ENCODE data around the gene ARNT2.
"Not testable (repeated sequence)": the region's sequence is repeated elsewhere in the genome, so short reads cannot be mapped to it uniquely, and the experiment has no call there.

The ARNT2 gene

GRCh38 chr15:80641384-80641783, 237.2 kb downstream of the ARNT2 start:
- no peak overlapping the region for H3K4me3 ChIP-seq (ENCODE audit: low read length)
- H3K4ac ChIP-seq (ENCODE audit: low read depth, low read length): no peak overlapping the region
- no peak overlapping the region for H3K4me2 ChIP-seq (ENCODE audit: low read length)
- no peak overlapping the region for H3K56ac ChIP-seq (ENCODE audit: low read length)
- H2BK120ac ChIP-seq (ENCODE audit: low read depth, low read length): no peak overlapping the region
- H3K18ac ChIP-seq (ENCODE audit: low read length): no peak overlapping the region
- no peaks in the 10 kb centered on the region for H3K36me3 ChIP-seq (ENCODE audit: control insufficient read depth, insufficient read depth, low read length)
- no peaks in the 10 kb centered on the region for H3K4me1 ChIP-seq (ENCODE audit: control insufficient read depth, low read depth, low read length)
- no peak overlapping the region for H4K8ac ChIP-seq (ENCODE audit: low read depth, low read length)
- H2BK15ac ChIP-seq (replicated peaks; ENCODE audit: low read depth): no peak overlapping the region
- no CpG with 5 or more reads among the region's 7 CpGs for WGBS (ENCODE audit: extremely low coverage, insufficient coverage, low lambda C conversion rate)
- no peak for DNase-seq
- H3K9ac ChIP-seq (ENCODE audit: low read length): no peak overlapping the region
- H3K79me1 ChIP-seq (ENCODE audit: low read length): no peaks in the 10 kb centered on the region
- no peak overlapping the region for H3K23ac ChIP-seq (ENCODE audit: low read length)
- no peak overlapping the region for H2AK5ac ChIP-seq (ENCODE audit: low read length)
- no peaks in the 10 kb centered on the region for H3K27me3 ChIP-seq (ENCODE audit: insufficient read depth, low read length, poor library complexity)
- no peaks in the 10 kb centered on the region for H3K79me2 ChIP-seq (ENCODE audit: control insufficient read depth, insufficient read depth, low read length)
- no peak overlapping the region for H4K5ac ChIP-seq (ENCODE audit: low read length)
- no peak overlapping the region for H2BK5ac ChIP-seq (ENCODE audit: low read length)
- no peak overlapping the region for H3K27ac ChIP-seq (ENCODE audit: low read depth, low read length)

- Histone ChIP-seq H4K8ac (ENCODE audit: low read depth, low read length) (no peak overlapping the region), H3K18ac (ENCODE audit: low read length) (no peak overlapping the region), H3K27ac (ENCODE audit: low read depth, low read length) (no peak overlapping the region), H3K27me3 (ENCODE audit: insufficient read depth, low read length, poor library complexity) (no peaks in the 10 kb centered on the region), H3K79me2 (ENCODE audit: control insufficient read depth, insufficient read depth, low read length) (no peaks in the 10 kb centered on the region), H3K23ac (ENCODE audit: low read length) (no peak overlapping the region), H3K9ac (ENCODE audit: low read length) (no peak overlapping the region), H4K5ac (ENCODE audit: low read length) (no peak overlapping the region), H3K79me1 (ENCODE audit: low read length) (no peaks in the 10 kb centered on the region), H2BK120ac (ENCODE audit: low read depth, low read length) (no peak overlapping the region), H3K4me3 (ENCODE audit: low read length) (no peak overlapping the region), H3K4me1 (ENCODE audit: control insufficient read depth, low read depth, low read length) (no peaks in the 10 kb centered on the region), H2BK15ac (replicated peaks; ENCODE audit: low read depth) (no peak overlapping the region), H2BK5ac (ENCODE audit: low read length) (no peak overlapping the region), H3K56ac (ENCODE audit: low read length) (no peak overlapping the region), H3K36me3 (ENCODE audit: control insufficient read depth, insufficient read depth, low read length) (no peaks in the 10 kb centered on the region), H2AK5ac (ENCODE audit: low read length) (no peak overlapping the region), H3K4ac (ENCODE audit: low read depth, low read length) (no peak overlapping the region), H3K4me2 (ENCODE audit: low read length) (no peak overlapping the region)
- WGBS (ENCODE audit: extremely low coverage, insufficient coverage, low lambda C conversion rate): no CpG with 5 or more reads among the region's 7 CpGs
- no peak for DNase-seq
Observed at GRCh38 chr15:80643431-80643951, 239.3 kb downstream of the ARNT2 start.

GRCh38 chr15:80645494-80646065, 241.4 kb downstream of the ARNT2 start:
- H3K27ac ChIP-seq (ENCODE audit: low read depth, low read length): no peak overlapping the region
- H2BK120ac ChIP-seq (ENCODE audit: low read depth, low read length): no peak overlapping the region
- WGBS (ENCODE audit: extremely low coverage, insufficient coverage, low lambda C conversion rate): no CpG with 5 or more reads among the region's 4 CpGs
- no peak overlapping the region for H4K8ac ChIP-seq (ENCODE audit: low read depth, low read length)
- no peak overlapping the region for H3K4me2 ChIP-seq (ENCODE audit: low read length)
- H3K4me1 ChIP-seq (ENCODE audit: control insufficient read depth, low read depth, low read length): no peaks in the 10 kb centered on the region
- H3K4me3 ChIP-seq (ENCODE audit: low read length): no peak overlapping the region
- H3K27me3 ChIP-seq (ENCODE audit: insufficient read depth, low read length, poor library complexity): no peaks in the 10 kb centered on the region
- no peak overlapping the region for H3K56ac ChIP-seq (ENCODE audit: low read length)
- H3K9ac ChIP-seq (ENCODE audit: low read length): no peak overlapping the region
- no peak overlapping the region for H2AK5ac ChIP-seq (ENCODE audit: low read length)
- no peaks in the 10 kb centered on the region for H3K79me1 ChIP-seq (ENCODE audit: low read length)
- no peak for DNase-seq
- H2BK5ac ChIP-seq (ENCODE audit: low read length): no peak overlapping the region
- H3K36me3 ChIP-seq (ENCODE audit: control insufficient read depth, insufficient read depth, low read length): no peaks in the 10 kb centered on the region
- H3K18ac ChIP-seq (ENCODE audit: low read length): no peak overlapping the region
- H4K5ac ChIP-seq (ENCODE audit: low read length): no peak overlapping the region
- H3K4ac ChIP-seq (ENCODE audit: low read depth, low read length): no peak overlapping the region
- H3K23ac ChIP-seq (ENCODE audit: low read length): no peak overlapping the region
- no peaks in the 10 kb centered on the region for H3K79me2 ChIP-seq (ENCODE audit: control insufficient read depth, insufficient read depth, low read length)
- no peak overlapping the region for H2BK15ac ChIP-seq (replicated peaks; ENCODE audit: low read depth)

GRCh38 chr15:80647424-80647823, 243.2 kb downstream of the ARNT2 start:
- DNase-seq; H3K18ac ChIP-seq (ENCODE audit: low read length); H3K23ac ChIP-seq (ENCODE audit: low read length); H3K36me3 ChIP-seq (ENCODE audit: control insufficient read depth, insufficient read depth, low read length); H3K4me1 ChIP-seq (ENCODE audit: control insufficient read depth, low read depth, low read length); H3K79me1 ChIP-seq (ENCODE audit: low read length); H3K4me2 ChIP-seq (ENCODE audit: low read length); H3K79me2 ChIP-seq (ENCODE audit: control insufficient read depth, insufficient read depth, low read length); H3K4ac ChIP-seq (ENCODE audit: low read depth, low read length); H2BK15ac ChIP-seq (replicated peaks; ENCODE audit: low read depth); H4K5ac ChIP-seq (ENCODE audit: low read length); H2BK120ac ChIP-seq (ENCODE audit: low read depth, low read length); H2BK5ac ChIP-seq (ENCODE audit: low read length); H4K8ac ChIP-seq (ENCODE audit: low read depth, low read length); H3K27me3 ChIP-seq (ENCODE audit: insufficient read depth, low read length, poor library complexity); H2AK5ac ChIP-seq (ENCODE audit: low read length); H3K56ac ChIP-seq (ENCODE audit: low read length); H3K9ac ChIP-seq (ENCODE audit: low read length); H3K27ac ChIP-seq (ENCODE audit: low read depth, low read length); H3K4me3 ChIP-seq (ENCODE audit: low read length): not testable (repeated sequence)
- no CpG with 5 or more reads among the region's 30 CpGs for WGBS (ENCODE audit: extremely low coverage, insufficient coverage, low lambda C conversion rate)
